CD4-positive, CD25-positive, alpha-beta regulatory T cell (primary cell): ENCODE results near the gene BLOC1S4. TPM values are rescaled to one million over a fixed set of nuclear protein-coding genes. Genes with fewer than 3 reads are reported as not detected.

ENCODE experiments used
- ATAC-seq, 2 donors: fragments of 150-1000 bp; cut with Tn5 transposase; one replicate each; pipeline ENCODE4 v1.10.0; 2021; ENCODE audit warnings: low read depth in 2 of 2, moderate number of reproducible peaks in 2 of 2, moderate library complexity in 1 of 2
- DNase-seq, 3 donors: peaks; one replicate each; pipeline versions ENCODE4 v3.0.0 to v3.0.0-alpha.2; 2012 to 2022; ENCODE audit warnings: mixed read lengths in 1 of 3
- H3K27ac ChIP-seq: one replicate; pipeline ENCODE4 v1.7.0; 2013; ENCODE audit warnings: mild to moderate bottlenecking, low read length; ENCODE audit not compliant: insufficient read depth, poor library complexity, severe bottlenecking
- H3K27me3 ChIP-seq: one replicate; pipeline ENCODE4 v1.7.0; 2013; ENCODE audit warnings: low read length; ENCODE audit not compliant: control insufficient read depth, insufficient read depth
- H3K36me3 ChIP-seq: one replicate; pipeline ENCODE4 v1.7.0; 2013; ENCODE audit warnings: mild to moderate bottlenecking, low read length, moderate library complexity; ENCODE audit not compliant: control insufficient read depth, insufficient read depth
- H3K4me1 ChIP-seq: 2 replicates; pipeline ENCODE4 v1.7.0; 2013; ENCODE audit warnings: mild to moderate bottlenecking, low read length; ENCODE audit not compliant: insufficient read depth, control insufficient read depth, poor library complexity, severe bottlenecking
- H3K4me3 ChIP-seq: one replicate; pipeline ENCODE4 v1.7.0; 2013; ENCODE audit warnings: low read depth, mild to moderate bottlenecking, low read length, moderate library complexity
- H3K9me3 ChIP-seq, 2 experiments: 1 replicate in 1 of 2; 2 replicates in 1 of 2; pipeline ENCODE4 v1.7.0; 2013; ENCODE audit warnings: low read length in 2 of 2, mild to moderate bottlenecking in 1 of 2, moderate library complexity in 1 of 2; ENCODE audit not compliant: control insufficient read depth in 2 of 2
- H3K27ac Mint-ChIP-seq, 3 donors: one replicate each; pipeline ENCODE4 v1.8.0; 2020 to 2022; ENCODE audit warnings: mild to moderate bottlenecking in 3 of 3, mixed read lengths in 3 of 3, moderate library complexity in 2 of 3
- H3K27me3 Mint-ChIP-seq: one replicate; pipeline ENCODE4 v1.8.0; 2022; ENCODE audit warnings: mild to moderate bottlenecking, mixed read lengths
- H3K36me3 Mint-ChIP-seq: one replicate; pipeline ENCODE4 v1.8.0; 2020; ENCODE audit warnings: mixed read lengths
- H3K4me1 Mint-ChIP-seq, 4 donors: one replicate each; pipeline ENCODE4 v1.8.0; 2020 to 2022; ENCODE audit warnings: mixed read lengths in 4 of 4, mild to moderate bottlenecking in 1 of 4
- H3K4me3 Mint-ChIP-seq, 4 donors: one replicate each; pipeline ENCODE4 v1.8.0; 2020 to 2022; ENCODE audit warnings: mild to moderate bottlenecking in 4 of 4, mixed read lengths in 4 of 4, moderate library complexity in 3 of 4
- H3K9me3 Mint-ChIP-seq, 7 donors: one replicate each; pipeline ENCODE4 v1.8.0; 2020 to 2022; ENCODE audit warnings: mixed read lengths in 7 of 7, mild to moderate bottlenecking in 3 of 7, moderate library complexity in 2 of 7
- polyA plus RNA-seq, 4 donors: library from polyadenylated mRNA; unstranded; fragments of 300-500 nt; fragmentation: Illumina TruSeq; gene quantifications; one replicate each; pipeline ENCODE4 v1.2.3, GENCODE V29; 2021
- total RNA-seq: library from RNA; stranded (reverse); gene quantifications from one replicate; pipeline ENCODE4 v1.2.3, GENCODE V29; 2022

BLOC1S4 gene
- total and polyA plus RNA-seq, 5 donors from 2014 or later = 27.5 to 103 (median 91.0) TPM

- ATAC-seq = peak; percentile 35 to 43
- peaks cover 7% of the 10 kb centered on the region for H3K36me3 ChIP-seq
- H3K4me3 Mint-ChIP-seq = peak overlapping the region; percentile 96 to 100 (median 98)
- peaks cover 29% of the 10 kb centered on the region for H3K36me3 Mint-ChIP-seq
- H3K4me3 ChIP-seq = peak overlapping the region; percentile 93
- H3K27ac ChIP-seq = peak overlapping the region; percentile 79
- H3K27me3 ChIP-seq = no peaks in the 10 kb centered on the region
- peak overlapping the region; percentile 93 to 98 (median 97) for H3K27ac Mint-ChIP-seq
- H3K4me1 ChIP-seq = peaks cover 33% of the 10 kb centered on the region
- peaks cover 14% of the 10 kb centered on the region for H3K27me3 Mint-ChIP-seq
- H3K4me1 Mint-ChIP-seq = peaks cover 21 to 57% (median 46%) of the 10 kb centered on the region in 4 donors
- no peaks in the 10 kb centered on the region for H3K9me3 ChIP-seq
- DNase-seq = peak; percentile 51 to 89 (median 77)
- H3K9me3 Mint-ChIP-seq = no peaks in the 10 kb centered on the region
These were observed 41.3 kb upstream of the BLOC1S4 start for GRCh38 chr4:6674500-6675149.

GRCh38 chr4:6676722-6677558 is 39.0 kb upstream of the BLOC1S4 start:
- Histone ChIP-seq H3K36me3 (peaks cover 7% of the 10 kb centered on the region), H3K27me3 (no peaks in the 10 kb centered on the region), H3K27ac (peak overlapping the region; percentile 47), H3K4me1 (peaks cover 33% of the 10 kb centered on the region), H3K9me3 (peaks cover 0 to 5% of the 10 kb centered on the region in 2 experiments), H3K4me3 (peak overlapping the region; percentile 93)
- DNase-seq (no peak), ATAC-seq (no peak)
- Mint-ChIP-seq H3K9me3 (peaks cover 0 to 2% (median 0%) of the 10 kb centered on the region in 7 donors), H3K4me3 (peak overlapping the region; percentile 86 to 100 (median 98)), H3K27ac (peak overlapping the region; percentile 6 to 97 (median 82)), H3K36me3 (peaks cover 34% of the 10 kb centered on the region), H3K4me1 (peaks cover 21 to 62% (median 48%) of the 10 kb centered on the region in 4 donors), H3K27me3 (peaks cover 14% of the 10 kb centered on the region)

GRCh38 chr4:6680372-6681034 is 35.5 kb upstream of the BLOC1S4 start:
- H3K9me3 ChIP-seq = peaks cover 0 to 5% of the 10 kb centered on the region in 2 experiments
- Mint-ChIP-seq H3K9me3 (peaks cover 0 to 2% (median 0%) of the 10 kb centered on the region in 7 donors), H3K27me3 (no peaks in the 10 kb centered on the region), H3K4me3 (peak overlapping the region in 1 of 4 donors; percentile 38), H3K27ac (peak overlapping the region in 2 of 3 donors; percentile 23 to 63), H3K4me1 (peaks cover 18 to 49% (median 34%) of the 10 kb centered on the region in 4 donors), H3K36me3 (peaks cover 26% of the 10 kb centered on the region)
- peaks cover 5% of the 10 kb centered on the region for H3K36me3 ChIP-seq
- H3K4me3 ChIP-seq = no peak overlapping the region
- no peaks in the 10 kb centered on the region for H3K27me3 ChIP-seq
- peaks cover 22% of the 10 kb centered on the region for H3K4me1 ChIP-seq
- ATAC-seq (no peak), DNase-seq (no peak)
- no peak overlapping the region for H3K27ac ChIP-seq

GRCh38 chr4:6681191-6681590 is 34.8 kb upstream of the BLOC1S4 start:
- H3K9me3 ChIP-seq = peaks cover 0 to 5% of the 10 kb centered on the region in 2 experiments
- H3K27me3 Mint-ChIP-seq = no peaks in the 10 kb centered on the region
- H3K9me3 Mint-ChIP-seq = peaks cover 0 to 2% (median 0%) of the 10 kb centered on the region in 7 donors
- no peak for ATAC-seq
- peak overlapping the region in 1 of 3 donors; percentile 23 for H3K27ac Mint-ChIP-seq
- DNase-seq = no peak
- H3K4me1 Mint-ChIP-seq = peaks cover 20 to 45% (median 28%) of the 10 kb centered on the region in 4 donors
- H3K27me3 ChIP-seq = no peaks in the 10 kb centered on the region
- H3K4me3 ChIP-seq = no peak overlapping the region
- H3K36me3 Mint-ChIP-seq = peaks cover 25% of the 10 kb centered on the region
- no peaks in the 10 kb centered on the region for H3K36me3 ChIP-seq
- no peak overlapping the region for H3K27ac ChIP-seq
- no peak overlapping the region for H3K4me3 Mint-ChIP-seq
- peaks cover 15% of the 10 kb centered on the region for H3K4me1 ChIP-seq

GRCh38 chr4:6682862-6683590 is 32.9 kb upstream of the BLOC1S4 start:
- Mint-ChIP-seq H3K9me3 (peaks cover 0 to 2% (median 0%) of the 10 kb centered on the region in 7 donors), H3K36me3 (peaks cover 13% of the 10 kb centered on the region), H3K4me3 (peak overlapping the region in 1 of 4 donors; percentile 61), H3K27ac (peak overlapping the region in 1 of 3 donors; percentile 21), H3K27me3 (no peaks in the 10 kb centered on the region), H3K4me1 (peaks cover 14 to 41% (median 22%) of the 10 kb centered on the region in 4 donors)
- no peak for DNase-seq
- Histone ChIP-seq H3K36me3 (no peaks in the 10 kb centered on the region), H3K27ac (no peak overlapping the region), H3K4me3 (no peak overlapping the region), H3K9me3 (peaks cover 0 to 5% of the 10 kb centered on the region in 2 experiments), H3K27me3 (no peaks in the 10 kb centered on the region), H3K4me1 (no peaks in the 10 kb centered on the region)
- no peak for ATAC-seq

- no peaks in the 10 kb centered on the region for H3K36me3 ChIP-seq
- no peak for ATAC-seq
These were observed 31.3 kb upstream of the BLOC1S4 start for GRCh38 chr4:6684656-6685055.

More at GRCh38 chr4:6684656-6685055, 31.3 kb upstream of the BLOC1S4 start:
- H3K4me3 ChIP-seq = no peak overlapping the region
- Mint-ChIP-seq H3K4me3 (peak overlapping the region in 1 of 4 donors; percentile 41), H3K27me3 (no peaks in the 10 kb centered on the region), H3K4me1 (peaks cover 9 to 45% (median 27%) of the 10 kb centered on the region in 4 donors), H3K9me3 (peaks cover 0 to 2% (median 0%) of the 10 kb centered on the region in 7 donors), H3K27ac (peak overlapping the region in 1 of 3 donors; percentile 73), H3K36me3 (peaks cover 9% of the 10 kb centered on the region)
- H3K27ac ChIP-seq = no peak overlapping the region
- no peak for DNase-seq
- H3K4me1 ChIP-seq = peaks cover 14% of the 10 kb centered on the region
- no peaks in the 10 kb centered on the region for H3K27me3 ChIP-seq
- H3K9me3 ChIP-seq = peaks cover 0 to 5% of the 10 kb centered on the region in 2 experiments
